Astrocyte of the cerebellum (primary cell): ENCODE results near the gene VASP.
A peak's percentile ranks its signal among the peaks of the same experiment; 100 is the strongest.

Experiments
- DNase-seq: peaks from one replicate; pipeline ENCODE4 v3.0.0-alpha.2; 2011; ENCODE audit warnings: low read depth
- H3K4me3 ChIP-seq: 2 replicates; pipeline ENCODE4 v1.5.1; 2011; ENCODE audit warnings: mild to moderate bottlenecking, low read depth, low read length, moderate library complexity
- CTCF ChIP-seq: IDR thresholded peaks from 2 replicates; pipeline ENCODE4 v1.5.1; 2012; ENCODE audit warnings: low read length, low read depth, moderate library complexity, mild to moderate bottlenecking; ENCODE audit errors: missing control alignments
- in situ Hi-C: cut with HindIII; loops from 2 replicates; pipeline ENCODE4 v1.10.0; 2017; ENCODE audit warnings: low sequenced_read_pairs

VASP gene

GRCh38 chr19:45503909-45504308 is 3.4 kb upstream of the VASP start:
- no peak for TF ChIP-seq CTCF
- in situ Hi-C loops: no loop called here
- H3K4me3 ChIP-seq: no peak overlapping the region
- no peak for DNase-seq

DNA sequence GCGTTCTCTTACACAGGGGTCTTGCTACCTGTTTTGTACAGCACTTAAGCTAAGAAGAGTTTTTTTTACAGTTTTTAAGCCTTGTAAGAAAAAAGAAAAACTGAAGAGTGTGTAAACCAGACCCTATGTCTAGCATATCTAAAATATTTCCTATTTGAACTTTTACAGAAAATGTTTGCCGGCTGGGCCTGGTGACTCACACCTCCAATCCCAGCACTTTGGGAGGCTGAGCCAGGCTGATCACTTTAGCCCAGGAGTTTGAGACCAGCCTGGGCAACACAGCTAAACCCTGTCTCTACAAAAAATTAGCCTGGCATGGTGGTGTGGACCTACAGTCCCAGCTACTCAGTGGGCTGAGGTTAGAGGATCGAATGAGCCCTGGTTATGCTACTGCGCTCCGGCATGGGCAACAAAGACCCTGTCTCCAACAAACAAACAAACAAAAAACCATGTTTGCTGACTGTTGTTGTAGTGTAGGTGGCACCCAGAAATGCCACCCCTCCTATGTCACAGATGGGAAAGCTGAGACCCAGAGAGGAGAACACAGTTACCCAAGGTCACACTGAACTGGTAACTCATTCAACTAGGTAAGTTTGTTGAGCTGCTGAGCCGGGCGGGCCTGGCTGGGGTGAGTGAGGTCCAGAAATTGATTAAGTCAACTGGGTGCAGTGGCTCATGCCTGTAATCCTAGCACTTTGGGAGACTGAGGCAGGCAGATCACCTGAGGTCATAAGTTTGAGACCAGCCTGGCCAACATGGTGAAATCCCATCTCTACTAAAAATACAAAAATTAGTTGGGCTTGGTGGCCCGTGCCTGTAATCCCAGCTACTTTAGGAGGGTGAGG is 1.9 kb upstream of the VASP start:
- DNase-seq: no peak
- in situ Hi-C loops: no loop called here
- TF ChIP-seq CTCF: no peak
- no peak overlapping the region for H3K4me3 ChIP-seq

DNA sequence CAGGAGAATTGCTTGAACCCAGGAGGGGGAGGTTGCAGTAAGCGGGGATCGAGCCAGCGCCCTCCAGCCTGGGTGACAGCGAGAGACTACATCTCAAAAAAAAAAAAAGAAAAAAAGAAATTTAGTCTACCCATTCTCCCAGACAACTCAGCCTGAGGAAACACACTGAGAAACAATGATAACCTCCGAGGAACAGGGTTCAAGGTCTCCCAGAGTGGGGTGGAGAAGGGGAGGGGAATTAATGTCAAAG is 1.4 kb upstream of the VASP start:
- H3K4me3 ChIP-seq: peak overlapping the region; percentile 99
- no peak for DNase-seq
- TF ChIP-seq CTCF: no peak
- in situ Hi-C loops: no loop called here

DNA sequence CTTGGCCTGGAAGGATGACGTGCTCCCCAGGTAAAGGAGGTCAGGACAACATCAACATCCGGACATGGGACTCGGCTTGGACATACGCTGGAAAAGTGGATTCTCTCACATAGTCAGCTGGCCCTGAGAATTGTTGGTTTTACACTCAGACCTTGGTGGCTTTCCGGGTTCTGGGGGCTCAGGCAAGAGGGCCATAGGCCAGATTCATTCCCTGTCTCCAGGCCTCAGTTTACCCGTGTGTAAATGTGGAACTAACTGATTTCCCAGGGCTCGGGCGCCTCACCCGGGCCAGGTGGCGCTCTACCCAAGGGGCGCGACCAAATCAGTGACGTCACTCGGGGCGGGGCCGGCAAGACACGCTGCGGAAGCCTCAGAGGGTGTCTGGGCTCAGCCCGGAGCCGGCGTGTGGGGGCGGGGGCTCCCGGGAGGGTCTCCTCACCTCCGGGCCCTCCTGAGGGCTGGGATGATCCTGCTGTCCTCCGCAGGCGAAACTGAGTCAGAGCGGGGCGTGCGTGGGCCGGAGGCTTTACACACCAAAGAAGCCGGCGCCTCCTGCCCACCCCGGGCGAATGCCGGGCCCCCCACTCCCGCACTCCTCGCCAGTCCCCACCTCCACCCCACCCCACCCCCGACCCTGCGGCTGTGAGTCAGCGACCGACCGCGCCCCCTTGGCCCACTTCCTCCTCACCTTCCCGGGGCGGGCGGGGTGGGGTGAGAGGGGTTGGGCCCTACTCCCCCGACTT is 862 bp upstream of the VASP start:
- TF ChIP-seq CTCF: peak; percentile 59
- in situ Hi-C loops: no loop called here
- peak; percentile 66 for DNase-seq
- peak overlapping the region; percentile 99 for H3K4me3 ChIP-seq

- in situ Hi-C loops: no loop called here
- DNase-seq: no peak
- no peak for TF ChIP-seq CTCF
- peak overlapping the region; percentile 99 for H3K4me3 ChIP-seq
These were observed 665 bp downstream of the VASP start for GRCh38 chr19:45507872-45508416.

- in situ Hi-C loops: no loop called here
- no peak for TF ChIP-seq CTCF
- H3K4me3 ChIP-seq: peak overlapping the region; percentile 99
- no peak for DNase-seq
These were observed 1.2 kb downstream of the VASP start for GRCh38 chr19:45508417-45508860.
